C4-2B (cell line): ENCODE data around the gene PADI3.

ENCODE experiments used
- ZFX ChIP-seq: fragments of 450-650 bp; IDR thresholded peaks from 2 replicates; pipeline ENCODE4 v1.6.1; 2017
- TF ChIP-seq, protein P1 (sequence below): fragments of 450-650 bp; conservative IDR thresholded peaks from 2 replicates; pipeline ENCODE4 v1.5.1; 2017; ENCODE audit warnings: mild to moderate bottlenecking

DNA sequence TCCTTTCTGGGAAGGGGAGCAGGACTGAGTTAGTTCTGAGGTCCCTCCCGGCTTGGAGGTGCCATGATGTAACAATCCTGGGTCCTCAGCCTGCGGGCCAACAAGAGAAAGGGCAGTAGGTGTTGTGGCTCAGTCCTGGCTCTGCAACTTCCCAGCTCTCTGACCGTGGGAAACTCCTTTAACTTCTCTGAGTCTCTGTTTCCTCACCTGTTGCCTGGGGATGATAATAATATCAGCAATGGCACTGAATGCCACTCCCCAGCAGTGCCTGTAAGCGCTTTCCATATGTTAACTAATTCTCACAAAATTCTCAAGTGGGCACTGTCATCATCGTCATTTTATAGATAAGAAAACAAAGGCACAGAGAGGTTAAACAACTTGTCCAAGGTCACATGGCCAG lies 2.3 kb downstream of the PADI3 start:
- TF ChIP-seq, protein P1, sequence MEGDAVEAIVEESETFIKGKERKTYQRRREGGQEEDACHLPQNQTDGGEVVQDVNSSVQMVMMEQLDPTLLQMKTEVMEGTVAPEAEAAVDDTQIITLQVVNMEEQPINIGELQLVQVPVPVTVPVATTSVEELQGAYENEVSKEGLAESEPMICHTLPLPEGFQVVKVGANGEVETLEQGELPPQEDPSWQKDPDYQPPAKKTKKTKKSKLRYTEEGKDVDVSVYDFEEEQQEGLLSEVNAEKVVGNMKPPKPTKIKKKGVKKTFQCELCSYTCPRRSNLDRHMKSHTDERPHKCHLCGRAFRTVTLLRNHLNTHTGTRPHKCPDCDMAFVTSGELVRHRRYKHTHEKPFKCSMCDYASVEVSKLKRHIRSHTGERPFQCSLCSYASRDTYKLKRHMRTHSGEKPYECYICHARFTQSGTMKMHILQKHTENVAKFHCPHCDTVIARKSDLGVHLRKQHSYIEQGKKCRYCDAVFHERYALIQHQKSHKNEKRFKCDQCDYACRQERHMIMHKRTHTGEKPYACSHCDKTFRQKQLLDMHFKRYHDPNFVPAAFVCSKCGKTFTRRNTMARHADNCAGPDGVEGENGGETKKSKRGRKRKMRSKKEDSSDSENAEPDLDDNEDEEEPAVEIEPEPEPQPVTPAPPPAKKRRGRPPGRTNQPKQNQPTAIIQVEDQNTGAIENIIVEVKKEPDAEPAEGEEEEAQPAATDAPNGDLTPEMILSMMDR: no peak
- no peak for TF ChIP-seq ZFX
